Esophagus muscularis mucosa (tissue), 4 donors: ENCODE data around the gene ADORA2B. TPM values are rescaled to one million over a fixed set of nuclear protein-coding genes. Genes with fewer than 3 reads are reported as not detected.

Experiments used
- DNase-seq: peaks from one replicate; pipeline ENCODE4 v3.0.0-alpha.2; 2017; ENCODE audit errors: extremely low spot score
- H3K27ac ChIP-seq, 4 donors: fragments of 200-600 bp; sonication (generic); replicated peaks in 1 of 4; 1 replicate in 3 of 4; 2 replicates in 1 of 4; pipeline ENCODE4 v1.5.1; 2016 to 2019; ENCODE audit warnings: mild to moderate bottlenecking in 1 of 4
- H3K27me3 ChIP-seq, 4 donors: fragments of 200-600 bp; sonication (generic); one replicate each; pipeline versions ENCODE4 v1.5.1 to v1.6.0; 2016 to 2019
- H3K36me3 ChIP-seq, 4 donors: fragments of 200-600 bp; sonication (generic); one replicate each; pipeline ENCODE4 v1.5.1; 2016 to 2019
- H3K4me1 ChIP-seq, 4 donors: fragments of 200-600 bp; sonication (generic); one replicate each; pipeline ENCODE4 v1.5.1; 2016 to 2019
- H3K4me3 ChIP-seq, 4 donors: fragments of 200-600 bp; sonication (generic); 1 replicate in 2 of 4; 2 replicates in 2 of 4; pipeline ENCODE4 v1.5.1; 2016 to 2019; ENCODE audit warnings: mild to moderate bottlenecking in 4 of 4, moderate library complexity in 1 of 4
- H3K9me3 ChIP-seq, 4 donors: fragments of 200-600 bp; sonication (generic); 1 replicate in 3 of 4; 2 replicates in 1 of 4; pipeline ENCODE4 v1.5.1; 2016 to 2019
- EP300 ChIP-seq: sonication (generic); formaldehyde crosslinking; IDR thresholded peaks from one replicate; pipeline ENCODE4 v1.6.1; 2017; ENCODE audit warnings: antibody characterized with exemption
- POLR2A ChIP-seq: fragments of 450-650 bp; IDR thresholded peaks from one replicate; pipeline ENCODE4 v1.6.1; 2017; ENCODE audit warnings: antibody characterized with exemption, moderate library complexity, mild to moderate bottlenecking, low read depth
- POLR2AphosphoS5 ChIP-seq, 2 donors: sonication (generic); formaldehyde crosslinking; IDR thresholded peaks; one replicate each; pipeline ENCODE4 v1.6.1; 2017; ENCODE audit warnings: antibody characterized with exemption in 2 of 2
- whole genome bisulfite sequencing: methylation state at CpG from one replicate; pipeline ENCODE4 v1.1.5; 2018; 5-methylcytosine and 5-hydroxymethylcytosine counted together
- intact Hi-C: fragments of 100-400 bp; cut with DNase I; formaldehyde crosslinking; loops from one replicate; pipeline ENCODE4 v1.15.1; 2023
- total RNA-seq, 4 donors: library from RNA; depleted of rRNA; stranded (reverse); fragments of >200 nt; gene quantifications; one replicate each; pipeline versions ENCODE4 v1.1.0 to v1.2.1, GENCODE V29; 2016
- TF ChIP-seq, protein P1 (sequence below), 3 experiments: fragments of 200-600 bp in 2 of 3; fragments of 450-650 bp in 1 of 3; sonication (generic) in 2 of 3; IDR thresholded peaks; one replicate each; pipeline ENCODE4 v1.5.1; 2017 to 2019; ENCODE audit warnings: antibody characterized with exemption in 3 of 3, mild to moderate bottlenecking in 2 of 3, moderate library complexity in 1 of 3

The ADORA2B gene
- total RNA-seq, 4 donors from 2014 or later = 0.26 to 0.75 (median 0.37) TPM

DNA sequence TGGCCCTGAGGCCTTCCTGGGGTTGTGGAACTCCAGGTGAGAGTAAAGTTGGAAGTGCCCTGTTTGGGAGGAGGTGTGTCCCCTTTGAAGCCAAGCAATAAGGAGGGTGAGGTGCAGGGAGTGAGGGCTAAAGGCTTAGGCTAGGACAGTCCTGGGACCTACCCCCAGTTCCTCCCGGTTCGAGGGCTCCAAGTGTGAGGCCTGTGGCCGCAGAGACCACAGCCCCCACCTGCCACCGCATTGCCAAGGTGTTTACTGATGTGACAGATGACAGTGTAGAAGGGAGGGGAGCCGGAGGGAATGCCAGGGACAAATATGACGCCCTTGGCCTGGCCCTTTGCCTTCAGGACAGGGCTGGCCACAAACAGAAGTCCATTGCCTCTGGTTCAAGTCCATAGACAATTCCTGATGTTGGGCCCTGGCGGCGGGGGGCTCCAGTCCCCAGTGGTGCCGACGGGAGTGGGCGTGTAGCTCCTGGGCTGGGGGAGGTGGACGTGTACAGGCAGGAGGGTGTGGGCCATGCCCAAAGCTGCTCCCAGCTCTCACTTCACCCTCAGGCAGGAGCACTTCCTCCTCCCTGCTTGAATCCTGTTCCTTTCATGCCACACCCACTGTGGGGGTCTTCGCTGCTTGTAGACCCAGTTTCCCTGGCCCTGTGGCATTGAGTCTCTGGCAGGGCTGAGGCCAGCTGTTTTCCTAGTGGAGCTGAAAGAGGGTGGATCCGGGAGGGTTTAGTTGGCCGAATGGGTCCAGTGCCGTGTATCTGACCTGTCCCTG is 3.2 kb downstream of the ADORA2B start:
- intact Hi-C loops = loop anchor here (10.0 kb wide), 1 partner anchor 47 kb away; the partner anchor contains the start of genes TTC19 and ZSWIM7
- H3K27me3 ChIP-seq = peaks cover 0 to 42% (median 4%) of the 10 kb centered on the region in 4 donors
- H3K4me3 ChIP-seq = no peak overlapping the region
- no peak for DNase-seq
- TF ChIP-seq EP300 = no peak
- TF ChIP-seq, protein P1, sequence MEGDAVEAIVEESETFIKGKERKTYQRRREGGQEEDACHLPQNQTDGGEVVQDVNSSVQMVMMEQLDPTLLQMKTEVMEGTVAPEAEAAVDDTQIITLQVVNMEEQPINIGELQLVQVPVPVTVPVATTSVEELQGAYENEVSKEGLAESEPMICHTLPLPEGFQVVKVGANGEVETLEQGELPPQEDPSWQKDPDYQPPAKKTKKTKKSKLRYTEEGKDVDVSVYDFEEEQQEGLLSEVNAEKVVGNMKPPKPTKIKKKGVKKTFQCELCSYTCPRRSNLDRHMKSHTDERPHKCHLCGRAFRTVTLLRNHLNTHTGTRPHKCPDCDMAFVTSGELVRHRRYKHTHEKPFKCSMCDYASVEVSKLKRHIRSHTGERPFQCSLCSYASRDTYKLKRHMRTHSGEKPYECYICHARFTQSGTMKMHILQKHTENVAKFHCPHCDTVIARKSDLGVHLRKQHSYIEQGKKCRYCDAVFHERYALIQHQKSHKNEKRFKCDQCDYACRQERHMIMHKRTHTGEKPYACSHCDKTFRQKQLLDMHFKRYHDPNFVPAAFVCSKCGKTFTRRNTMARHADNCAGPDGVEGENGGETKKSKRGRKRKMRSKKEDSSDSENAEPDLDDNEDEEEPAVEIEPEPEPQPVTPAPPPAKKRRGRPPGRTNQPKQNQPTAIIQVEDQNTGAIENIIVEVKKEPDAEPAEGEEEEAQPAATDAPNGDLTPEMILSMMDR (IDR thresholded peaks at IDR 0.05) = no peak
- no peak for TF ChIP-seq POLR2A
- TF ChIP-seq POLR2AphosphoS5 (IDR thresholded peaks at IDR 0.05) = no peak
- H3K4me1 ChIP-seq = peaks cover 17 to 39% (median 34%) of the 10 kb centered on the region in 4 donors
- no peaks in the 10 kb centered on the region for H3K9me3 ChIP-seq
- WGBS = 92% methylated on average over 4 of the region's 16 CpGs
- no peak overlapping the region for H3K27ac ChIP-seq
- H3K36me3 ChIP-seq = no peaks in the 10 kb centered on the region

DNA sequence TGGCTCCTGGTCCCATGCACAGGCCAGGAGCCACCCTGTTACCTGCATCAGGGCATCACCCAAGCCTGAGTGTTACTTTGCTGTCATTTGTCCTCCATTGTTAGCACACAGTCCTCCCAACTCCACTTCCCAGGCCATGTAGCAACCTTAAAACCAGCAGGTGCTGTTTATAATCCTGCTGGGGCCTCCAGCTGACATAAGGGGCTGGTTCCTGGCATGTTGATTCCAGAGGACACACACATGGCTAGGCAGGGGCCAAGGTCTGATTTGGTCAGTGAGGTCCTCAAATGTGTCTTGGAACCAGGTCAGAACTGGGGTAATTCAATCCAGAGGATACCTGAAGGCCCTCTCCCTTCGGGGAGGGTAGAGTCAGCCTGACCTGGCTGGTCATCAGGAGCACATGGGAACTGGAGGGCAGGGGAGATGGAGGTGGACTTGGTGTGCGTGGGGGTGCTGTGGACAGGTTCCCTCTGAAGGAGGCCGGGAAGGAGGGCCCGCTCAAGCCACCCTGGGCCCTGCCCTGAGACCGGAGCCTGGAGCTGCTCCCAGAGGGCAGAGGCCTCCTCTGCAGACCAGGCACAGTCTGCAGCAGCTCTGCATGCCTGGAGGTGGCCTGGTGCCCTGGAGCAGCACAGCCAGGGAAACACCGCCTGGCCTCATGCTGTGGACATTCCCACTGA is 6.6 kb downstream of the ADORA2B start:
- Histone ChIP-seq H3K27ac (no peak overlapping the region), H3K4me3 (no peak overlapping the region), H3K4me1 (peaks cover 0 to 11% (median 9%) of the 10 kb centered on the region in 4 donors), H3K27me3 (peaks cover 0 to 15% (median 0%) of the 10 kb centered on the region in 4 donors), H3K36me3 (no peaks in the 10 kb centered on the region), H3K9me3 (no peaks in the 10 kb centered on the region)
- no peak for DNase-seq
- TF ChIP-seq POLR2AphosphoS5 (IDR thresholded peaks at IDR 0.05) (no peak), EP300 (no peak), POLR2A (no peak)
- TF ChIP-seq, protein P1 (IDR thresholded peaks at IDR 0.05) = no peak
- 90% methylated on average over 6 of the region's 6 CpGs for WGBS
- intact Hi-C loops = no loop called here

DNA sequence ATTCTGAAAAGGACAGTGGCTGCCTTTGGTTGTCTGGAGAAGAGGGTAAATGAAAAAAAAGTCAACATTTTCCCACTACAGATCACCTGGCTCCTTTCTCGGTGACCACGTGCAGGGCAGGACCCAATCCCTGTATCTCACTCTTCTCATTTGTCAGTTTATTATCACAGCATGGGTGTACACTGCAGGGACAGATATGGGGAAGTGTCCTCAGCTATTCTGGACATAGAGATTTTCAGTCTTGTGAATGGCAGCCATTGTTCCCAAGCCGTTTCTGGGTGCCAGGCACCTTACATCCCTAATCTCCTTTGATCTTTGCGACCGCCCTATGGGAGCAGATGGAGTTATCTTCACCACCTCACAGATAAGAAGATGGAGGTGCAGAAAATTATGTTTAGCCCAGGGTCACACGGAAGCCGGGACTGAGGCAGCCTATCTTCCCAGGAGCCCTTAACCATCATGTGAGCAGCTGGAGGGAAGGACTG is 7.2 kb downstream of the ADORA2B start:
- TF ChIP-seq, protein P1 (IDR thresholded peaks at IDR 0.05) = no peak
- TF ChIP-seq POLR2A (no peak), POLR2AphosphoS5 (IDR thresholded peaks at IDR 0.05) (no peak), EP300 (no peak)
- H3K27ac ChIP-seq = no peak overlapping the region
- peaks cover 0 to 8% (median 4%) of the 10 kb centered on the region in 4 donors for H3K4me1 ChIP-seq
- no peaks in the 10 kb centered on the region for H3K36me3 ChIP-seq
- intact Hi-C loops = no loop called here
- peaks cover 0 to 9% (median 0%) of the 10 kb centered on the region in 4 donors for H3K27me3 ChIP-seq
- WGBS = 95% methylated on average over 7 of the region's 7 CpGs
- H3K9me3 ChIP-seq = no peaks in the 10 kb centered on the region
- H3K4me3 ChIP-seq = no peak overlapping the region
- no peak for DNase-seq

DNA sequence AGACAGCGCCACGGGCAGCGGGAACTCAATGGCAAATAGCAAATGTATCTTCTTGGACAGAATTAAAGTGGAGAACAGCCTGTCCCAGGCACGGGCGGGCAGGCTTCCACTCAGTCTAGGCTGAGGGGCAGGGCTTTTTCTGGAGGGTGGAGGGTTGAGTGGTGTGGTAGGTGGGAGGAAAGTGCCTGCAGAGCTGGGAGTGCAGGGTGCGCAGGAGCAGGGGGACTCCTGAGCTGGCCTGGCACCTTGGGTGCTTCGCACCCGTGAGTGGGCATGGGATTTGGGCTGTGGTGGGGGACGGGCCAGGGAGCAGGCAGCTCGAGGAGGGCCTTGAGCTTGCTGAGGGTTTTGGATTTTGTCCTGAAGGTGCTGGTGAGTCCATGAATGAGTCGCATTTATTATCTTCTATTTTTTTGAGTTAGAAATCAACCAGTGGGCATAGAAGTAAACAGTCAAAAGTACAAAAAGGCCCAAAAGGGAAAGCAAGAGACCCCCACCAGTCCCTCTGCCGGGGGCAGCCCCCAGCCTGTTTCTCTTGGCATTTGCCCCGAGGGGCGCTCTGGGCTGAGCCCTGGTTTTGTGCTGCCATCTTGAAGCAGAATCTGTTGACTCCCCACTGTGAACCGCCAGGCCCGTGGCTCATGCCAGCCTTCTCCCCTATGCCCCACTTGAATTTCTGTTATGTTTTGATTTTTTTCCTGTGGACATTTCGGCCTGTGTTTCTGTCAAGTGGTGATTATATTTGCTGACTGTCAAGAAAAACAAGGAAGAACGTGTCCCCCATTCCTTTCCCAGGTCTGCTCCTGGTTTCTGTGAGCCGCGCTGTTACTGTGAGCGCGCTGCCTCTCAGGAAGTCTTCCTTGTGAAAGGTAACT is 8.2 kb downstream of the ADORA2B start:
- DNase-seq = no peak
- no peak overlapping the region for H3K27ac ChIP-seq
- intact Hi-C loops = no loop called here
- H3K9me3 ChIP-seq = no peaks in the 10 kb centered on the region
- no peaks in the 10 kb centered on the region for H3K27me3 ChIP-seq
- WGBS = 81% methylated on average over 22 of the region's 22 CpGs
- H3K36me3 ChIP-seq = no peaks in the 10 kb centered on the region
- H3K4me3 ChIP-seq = no peak overlapping the region
- no peaks in the 10 kb centered on the region for H3K4me1 ChIP-seq
- TF ChIP-seq POLR2A (no peak), POLR2AphosphoS5 (IDR thresholded peaks at IDR 0.05) (no peak), EP300 (no peak)
- TF ChIP-seq, protein P1 (IDR thresholded peaks at IDR 0.05) = no peak
